Right lung (tissue), 5 donors: ENCODE data around the gene KIF1B. TPM values are rescaled to one million over a fixed set of nuclear protein-coding genes. Genes with fewer than 3 reads are reported as not detected.
A peak's percentile ranks its signal among the peaks of the same experiment; 100 is the strongest.
"Not testable (repeated sequence)": the region's sequence is repeated elsewhere in the genome, so short reads cannot be mapped to it uniquely, and the experiment has no call there.

ENCODE experiments used
- DNase-seq, 2 donors: peaks; one replicate each; pipeline ENCODE4 v3.0.0-alpha.2; 2013
- polyA plus RNA-seq, 5 donors: library from polyadenylated mRNA; unstranded; fragments of 120-200 nt; gene quantifications; one replicate each; pipeline versions ENCODE4 v1.2.1 to v1.2.3, GENCODE V29; 2013; ENCODE audit warnings: inconsistent platforms in 1 of 5, low replicate concordance in 1 of 5; ENCODE audit not compliant: insufficient read length in 5 of 5, insufficient read depth in 1 of 5

The KIF1B gene
- polyA plus RNA-seq, 5 donors, result 27.9 to 37.9 (median 35.2) TPM

DNA sequence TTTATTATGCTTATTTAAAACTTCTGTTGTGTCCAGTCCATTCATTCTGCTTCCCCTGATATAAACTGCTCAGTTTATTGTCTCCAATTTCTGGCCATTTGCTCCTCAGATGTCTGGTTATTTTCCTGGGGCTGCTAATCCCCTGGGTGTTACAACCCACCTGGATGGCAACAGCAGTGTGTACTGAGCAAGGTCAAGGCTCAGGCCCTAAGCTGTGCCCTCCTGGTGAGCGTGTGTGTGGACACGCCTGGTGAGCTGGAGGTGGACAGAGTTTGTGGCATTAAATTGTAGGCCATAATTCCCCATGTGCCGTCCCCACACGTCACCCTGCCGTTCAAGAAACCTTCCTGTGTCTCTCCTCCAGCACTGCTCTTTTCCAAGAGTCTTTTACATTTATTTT is 18.1 kb upstream of the KIF1B start:
- DNase-seq, result no peak

DNA sequence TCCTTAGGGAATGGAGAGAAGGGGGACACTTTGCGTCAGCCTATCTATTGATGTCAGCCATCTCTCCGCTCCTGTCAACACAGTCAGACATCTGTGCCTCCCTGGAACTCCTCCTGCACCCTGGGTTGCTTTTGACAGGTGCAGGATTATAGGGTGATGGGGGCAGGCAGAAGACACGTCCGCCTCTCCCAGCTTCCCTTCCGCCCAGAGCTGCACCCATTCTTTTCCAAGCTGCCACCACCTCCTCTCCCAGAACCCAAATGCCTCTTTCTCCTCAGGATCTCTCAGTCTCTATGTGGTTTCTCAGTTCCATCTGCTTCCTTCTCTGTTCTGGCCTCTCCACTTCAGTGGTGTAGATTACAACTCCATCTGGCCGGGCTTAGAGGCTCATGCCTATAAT is 17.1 kb upstream of the KIF1B start:
- DNase-seq, result no peak

DNA sequence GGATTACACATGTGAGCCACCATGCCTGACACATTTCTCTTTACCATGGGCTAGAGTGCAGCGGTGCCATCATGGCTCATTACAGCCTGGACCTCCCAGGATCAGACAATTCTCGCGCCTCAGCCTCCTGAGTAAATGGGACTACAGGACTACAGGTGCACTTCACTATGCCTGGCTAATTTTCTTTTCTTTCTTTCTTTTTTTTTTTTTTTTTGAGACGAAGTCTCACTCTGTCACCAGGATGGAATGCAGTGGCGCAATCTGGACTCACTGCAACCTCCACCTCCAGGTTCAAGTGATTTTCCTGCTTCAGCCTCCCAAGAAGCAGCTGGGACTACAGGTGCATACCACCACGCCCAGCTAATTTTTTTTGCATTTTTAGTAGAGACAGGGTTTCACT is 14.8 kb upstream of the KIF1B start:
- no peak for DNase-seq

DNA sequence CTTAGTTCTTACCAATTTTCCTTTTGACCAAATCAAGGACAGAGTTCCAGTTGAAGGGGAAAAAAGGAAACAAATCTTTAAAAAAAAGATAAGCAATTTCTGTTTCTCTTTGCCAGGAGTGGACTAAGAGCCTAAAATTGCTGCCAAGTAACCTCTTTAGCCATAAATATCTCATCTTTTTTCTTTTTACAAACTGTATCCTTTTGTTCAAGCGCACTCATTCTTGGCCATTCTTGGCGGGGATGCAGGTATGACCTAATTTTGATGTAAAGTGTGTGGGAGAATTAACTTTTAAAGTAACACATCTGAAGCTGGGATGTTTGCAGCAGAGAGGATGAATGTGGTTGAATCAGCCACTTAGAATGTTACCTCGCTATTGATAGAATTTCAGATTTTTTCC is 13.4 kb upstream of the KIF1B start:
- no peak for DNase-seq

DNA sequence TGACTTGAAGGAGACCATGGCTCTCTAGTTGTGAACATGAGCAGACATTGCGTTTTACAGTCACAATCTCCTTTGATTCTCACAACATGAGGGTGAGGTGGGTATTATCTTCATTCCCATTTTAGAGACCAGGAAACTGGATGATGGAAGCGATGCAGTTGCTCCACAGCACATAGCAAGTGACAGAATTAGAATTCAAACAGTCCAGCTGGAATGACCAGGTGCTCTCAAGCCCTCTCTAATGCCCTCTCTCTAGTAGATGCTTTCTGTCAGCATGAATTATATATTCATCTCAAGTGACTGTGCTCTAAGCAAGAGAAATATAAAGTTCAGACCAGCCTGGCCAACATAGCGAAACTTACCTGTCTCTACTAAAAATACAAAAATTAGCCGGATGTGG is 9.8 kb upstream of the KIF1B start:
- DNase-seq, result no peak

DNA sequence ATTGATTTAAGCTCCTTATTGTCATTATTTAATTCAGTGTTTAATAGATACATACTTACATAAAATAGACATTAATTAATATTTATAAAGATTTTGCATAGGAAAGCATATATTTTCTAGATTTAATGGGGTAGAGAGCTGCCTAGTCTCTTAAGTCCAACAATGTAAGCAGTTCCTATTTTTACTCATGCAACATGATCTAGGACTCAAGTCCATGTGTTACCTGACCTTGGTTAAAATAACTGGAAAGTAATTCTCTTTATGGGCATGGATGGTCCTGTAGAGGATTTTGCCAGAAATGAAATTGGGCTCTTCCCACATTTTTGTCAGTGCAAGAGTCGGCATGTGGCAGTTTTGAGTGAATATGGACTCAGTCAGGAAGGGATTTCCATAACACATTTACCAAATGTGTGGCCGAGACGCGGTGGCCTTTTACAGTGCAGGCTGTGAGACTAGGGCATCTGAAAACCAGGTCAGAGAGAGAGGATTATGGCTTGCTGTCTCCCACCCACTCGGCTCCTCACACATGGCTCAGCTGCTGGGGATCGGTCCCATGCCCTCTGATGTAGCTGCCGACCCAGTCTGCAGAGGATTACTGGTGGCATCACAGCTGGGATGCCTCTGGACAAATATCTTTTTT is 6.2 kb upstream of the KIF1B start:
- DNase-seq, result no peak

DNA sequence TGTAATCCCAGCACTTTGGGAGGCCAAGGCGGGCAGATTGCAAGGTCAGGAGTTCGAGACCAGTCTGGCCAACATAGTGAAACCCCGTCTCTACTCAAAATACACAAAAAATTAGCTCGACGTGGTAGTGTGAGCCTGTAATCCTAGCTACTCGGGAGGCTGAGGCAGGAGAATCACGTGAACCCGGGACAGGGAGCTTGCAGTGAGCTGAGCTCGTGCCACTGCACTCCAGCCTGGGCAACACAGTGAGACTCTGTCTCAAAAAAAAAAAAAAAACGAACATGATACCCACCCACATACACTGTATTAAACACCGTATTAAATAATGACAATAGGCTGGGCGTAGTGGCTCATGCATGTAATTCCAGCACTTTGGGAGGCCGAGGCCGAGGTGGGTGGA is 5.2 kb upstream of the KIF1B start:
- DNase-seq, result not testable (repeated sequence)

DNA sequence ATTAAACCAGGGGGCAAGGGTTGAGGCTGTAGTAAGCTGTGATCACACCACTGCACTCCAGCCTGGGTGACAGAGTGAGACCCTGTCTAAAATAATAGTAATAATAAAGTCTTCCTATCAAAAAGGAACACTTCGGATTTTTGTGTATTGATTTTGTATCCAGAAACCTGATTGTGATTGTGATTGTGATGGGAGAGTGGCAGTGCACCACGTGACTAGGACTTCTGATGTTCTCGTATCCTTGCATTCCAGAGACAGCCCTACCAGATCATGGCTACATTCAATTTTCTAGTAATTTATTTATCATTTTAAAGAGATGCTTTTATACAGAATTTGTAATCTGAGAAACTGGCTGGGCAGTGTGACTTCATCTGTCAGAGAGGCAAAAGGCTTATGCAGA is 2.6 kb upstream of the KIF1B start:
- DNase-seq, result no peak

DNA sequence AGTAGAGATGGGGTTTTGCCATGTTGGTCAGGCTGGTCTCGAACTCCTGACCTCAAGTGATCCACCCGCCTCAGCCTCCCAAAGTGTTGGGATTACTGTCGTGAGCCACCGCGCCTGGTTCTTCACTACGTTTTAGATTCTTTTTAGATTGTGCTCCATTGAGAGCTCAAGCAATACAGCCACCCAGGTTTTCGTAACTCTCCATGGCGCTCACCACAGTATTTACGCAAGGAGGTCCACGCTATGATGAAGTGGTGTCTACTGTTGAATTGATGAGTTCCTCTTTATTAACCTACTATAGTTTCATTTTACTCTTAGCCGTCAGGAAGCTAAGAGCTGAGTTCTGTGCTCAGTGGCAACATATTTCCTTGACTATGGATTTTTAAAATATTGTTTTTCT is 1.8 kb upstream of the KIF1B start:
- DNase-seq, result no peak

DNA sequence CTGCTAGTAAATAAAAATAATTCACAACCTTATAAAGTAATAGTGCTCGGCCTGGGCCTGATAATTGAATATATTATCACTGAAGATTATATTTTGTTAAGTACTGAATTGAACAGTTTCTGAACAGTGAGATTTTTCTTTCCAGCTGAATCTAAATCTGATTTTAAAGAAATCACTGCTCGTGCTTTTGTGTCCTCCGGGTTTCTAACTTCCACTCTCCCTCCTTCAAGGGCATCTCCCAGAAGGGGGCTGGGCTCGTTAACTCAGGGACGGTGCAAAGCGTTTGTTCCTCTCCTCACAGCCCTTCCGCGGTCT is 823 bp upstream of the KIF1B start:
- DNase-seq, result no peak

DNA sequence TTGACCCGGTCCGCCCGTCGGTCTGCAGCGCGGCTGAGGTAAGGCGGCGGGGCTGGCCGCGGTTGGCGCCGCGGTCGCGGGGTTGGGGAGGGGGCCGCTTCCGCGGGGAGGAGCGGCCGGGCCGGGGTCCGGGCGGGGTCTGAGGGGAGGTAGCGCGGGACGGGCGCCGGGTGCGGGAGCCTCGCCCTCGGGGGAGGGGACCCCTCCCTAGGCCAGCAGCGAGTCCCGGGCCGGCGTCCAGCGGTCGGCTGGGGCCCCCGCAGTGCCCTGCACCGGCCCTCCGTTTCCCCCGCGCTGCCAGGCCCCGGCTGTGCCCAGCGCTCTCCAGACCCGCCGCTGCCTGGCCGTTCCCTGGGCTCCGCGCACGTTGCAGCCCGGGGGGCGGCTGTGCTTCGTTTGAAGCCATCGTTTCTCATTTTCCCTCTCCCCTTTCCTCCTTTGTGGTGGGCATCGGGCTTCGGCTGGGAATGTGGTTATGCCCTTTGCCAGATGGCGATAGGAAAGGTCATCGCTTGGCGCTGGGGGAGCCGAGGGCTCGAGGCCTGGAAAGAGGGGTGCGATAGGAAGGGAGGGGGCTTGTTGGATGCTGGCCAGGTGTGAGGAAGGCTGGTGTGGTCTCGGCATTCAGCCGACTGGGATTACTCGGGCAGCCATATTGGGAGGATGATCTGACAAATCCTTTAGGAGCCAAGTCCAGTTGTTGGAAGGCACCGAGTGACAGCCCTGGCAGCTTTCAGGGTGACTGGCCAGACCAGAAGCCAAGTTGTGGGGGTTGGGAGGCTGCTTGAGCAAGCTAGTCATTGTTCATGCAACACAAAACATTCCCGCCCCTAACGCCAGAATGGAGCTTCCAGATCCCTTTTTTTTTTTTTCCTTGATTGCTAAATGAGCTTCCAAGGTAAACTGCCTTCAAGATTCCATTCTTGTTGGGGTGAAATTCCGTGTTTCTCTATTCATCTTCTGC is 753 bp downstream of the KIF1B start:
- peak; percentile 83 to 90 for DNase-seq

DNA sequence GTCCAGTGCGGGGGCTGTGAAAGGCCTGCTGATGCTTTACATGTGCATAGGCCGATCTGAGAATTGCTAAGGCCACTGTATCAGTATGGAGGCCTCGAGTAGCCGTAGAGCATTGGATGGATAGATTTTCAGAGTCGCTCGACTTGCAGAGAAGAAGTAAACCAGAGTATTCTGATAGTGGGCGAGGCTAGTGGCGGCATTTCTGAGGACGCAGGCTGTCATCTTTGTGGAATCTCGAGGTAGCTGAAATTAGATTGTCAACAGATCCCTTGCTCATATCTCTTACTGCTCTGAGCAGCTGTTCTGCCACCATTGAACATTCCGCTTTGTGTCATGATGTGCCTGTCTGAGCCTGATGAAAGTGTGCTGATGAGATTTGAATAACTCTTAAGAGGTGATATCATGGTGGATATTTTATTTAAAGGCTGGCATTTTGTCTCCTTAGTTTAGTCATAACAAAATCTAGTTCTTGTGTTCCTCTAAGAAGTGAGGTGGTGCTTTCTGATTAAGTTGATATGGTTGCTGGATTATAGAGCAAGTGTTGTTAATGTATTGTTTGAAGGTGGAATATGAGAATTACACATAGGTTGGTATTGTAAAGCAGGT is 1.5 kb downstream of the KIF1B start:
- DNase-seq, result peak in 1 of 2 donors; percentile 18

DNA sequence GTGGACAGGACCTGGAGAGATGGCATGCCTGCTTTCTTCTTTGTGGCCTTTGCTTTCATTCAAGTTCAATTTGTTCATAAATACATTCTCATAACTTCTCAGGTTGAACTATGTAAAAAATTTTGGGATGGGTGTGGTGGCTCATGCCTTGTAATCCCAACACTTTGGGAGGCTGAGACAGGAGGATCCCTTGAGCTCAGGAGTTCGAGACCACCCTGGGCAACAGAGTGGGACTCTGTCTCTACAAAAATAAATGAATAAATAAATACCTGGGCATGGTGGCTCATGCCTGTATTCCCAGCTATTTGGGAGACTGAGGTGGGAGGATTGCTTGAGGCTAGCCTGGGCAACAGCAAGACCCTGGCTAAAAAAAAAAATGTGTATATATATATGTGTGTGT is 2.1 kb downstream of the KIF1B start:
- no peak for DNase-seq

DNA sequence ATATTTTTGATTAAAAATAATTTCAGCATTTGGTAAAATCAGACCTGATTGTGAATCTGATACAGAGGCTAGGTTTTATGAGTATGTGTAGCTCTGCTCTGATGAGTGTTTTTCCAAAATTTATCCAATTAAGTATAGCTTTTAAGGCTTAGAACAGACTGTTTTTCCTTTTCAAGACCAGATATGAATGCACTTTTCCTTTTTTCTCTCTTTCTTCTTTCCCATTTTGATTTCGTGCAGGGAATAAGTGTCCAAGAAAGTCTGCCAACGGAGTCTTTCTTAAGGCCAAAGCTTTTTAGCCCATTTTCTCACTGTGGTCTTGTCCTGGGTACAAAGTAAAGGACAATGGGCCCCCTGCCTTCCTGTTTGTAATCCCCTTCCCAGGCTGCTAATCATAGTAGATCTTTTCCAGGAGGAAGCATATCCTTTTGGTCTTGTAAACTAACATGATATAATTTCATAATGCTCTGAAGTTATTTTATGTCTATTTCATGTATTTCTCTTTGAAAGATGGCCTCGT is 2.9 kb downstream of the KIF1B start:
- DNase-seq, result no peak

DNA sequence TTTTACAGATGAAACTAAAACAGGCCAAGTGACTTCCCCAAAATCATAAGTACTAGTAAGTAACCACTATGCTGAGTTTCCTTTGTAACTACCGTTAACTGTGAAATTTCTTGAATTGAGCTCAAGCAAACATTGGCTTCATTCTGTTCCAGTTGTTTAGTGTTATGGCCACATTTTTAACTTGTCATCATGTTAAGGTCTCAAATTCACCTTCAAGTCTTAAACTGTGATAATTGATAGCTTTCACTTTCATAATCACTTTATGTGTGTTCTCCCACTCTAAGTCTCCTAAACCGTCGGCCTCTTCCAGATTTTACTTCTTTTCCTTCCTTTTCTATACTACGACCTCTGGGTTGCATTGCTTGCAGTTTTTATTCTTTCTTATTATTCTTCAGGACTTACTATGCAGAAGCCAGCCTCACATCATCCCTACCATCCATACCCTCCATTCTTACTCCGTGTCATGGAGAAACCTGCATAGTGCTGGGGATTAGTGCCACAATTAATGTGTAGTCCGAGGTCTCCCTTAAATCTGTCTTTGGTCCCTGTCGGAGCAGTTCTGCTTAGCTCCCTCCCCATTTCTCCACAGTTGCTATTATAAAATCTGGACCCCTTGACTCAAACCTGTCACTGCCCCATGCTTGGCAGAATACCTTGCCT is 5.8 kb downstream of the KIF1B start:
- no peak for DNase-seq

DNA sequence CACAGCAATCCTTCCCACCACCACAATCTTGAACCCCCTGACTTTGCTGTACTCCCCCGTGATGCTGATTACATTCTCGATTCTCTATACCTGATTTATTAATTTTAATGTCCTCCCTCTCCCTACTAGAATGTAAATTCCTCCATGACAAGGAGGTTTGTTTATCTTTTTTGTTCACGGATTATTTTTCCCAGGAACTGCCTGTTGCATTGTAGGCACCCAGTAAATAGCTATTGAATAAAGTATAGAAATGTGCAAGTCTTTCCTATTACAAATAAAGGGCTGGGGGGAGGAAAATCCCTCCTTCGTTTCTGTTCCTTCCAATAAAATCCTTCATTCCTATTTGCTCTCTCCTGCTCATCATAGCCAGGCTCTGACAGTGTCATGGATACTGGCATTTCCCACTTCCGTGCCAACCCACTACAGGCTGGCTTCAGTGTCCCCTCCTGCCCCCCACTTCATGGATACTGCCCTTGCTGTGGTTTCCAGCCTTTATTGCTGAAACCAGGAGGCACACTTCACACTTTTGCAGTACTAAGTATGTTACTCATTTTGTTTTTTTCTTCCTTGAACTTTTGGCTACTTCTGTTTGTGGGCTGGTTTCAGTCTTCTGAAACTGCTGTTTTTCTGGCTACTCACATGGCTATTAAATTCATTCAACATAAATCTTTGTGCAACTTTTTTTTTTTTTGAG is 7.5 kb downstream of the KIF1B start:
- no peak for DNase-seq

DNA sequence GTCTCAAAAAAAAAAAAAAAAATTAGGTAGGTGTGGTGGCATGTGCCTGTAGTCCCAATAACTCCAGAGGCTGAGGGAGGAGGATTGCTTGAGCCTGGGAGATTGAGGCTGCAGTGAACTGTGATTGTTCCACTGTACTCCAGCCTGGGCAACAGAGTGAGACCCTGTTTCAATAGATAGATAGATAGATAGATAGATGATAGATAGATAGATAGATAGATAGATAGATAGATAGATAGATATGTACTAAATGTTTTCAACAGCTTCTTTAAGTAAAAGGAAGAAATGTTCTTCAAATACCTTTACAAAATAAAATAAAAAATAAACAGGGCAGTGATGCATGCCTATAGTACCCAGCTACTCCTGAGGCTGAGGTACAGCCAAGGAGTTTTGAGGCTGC is 9.8 kb downstream of the KIF1B start:
- DNase-seq, result no peak

DNA sequence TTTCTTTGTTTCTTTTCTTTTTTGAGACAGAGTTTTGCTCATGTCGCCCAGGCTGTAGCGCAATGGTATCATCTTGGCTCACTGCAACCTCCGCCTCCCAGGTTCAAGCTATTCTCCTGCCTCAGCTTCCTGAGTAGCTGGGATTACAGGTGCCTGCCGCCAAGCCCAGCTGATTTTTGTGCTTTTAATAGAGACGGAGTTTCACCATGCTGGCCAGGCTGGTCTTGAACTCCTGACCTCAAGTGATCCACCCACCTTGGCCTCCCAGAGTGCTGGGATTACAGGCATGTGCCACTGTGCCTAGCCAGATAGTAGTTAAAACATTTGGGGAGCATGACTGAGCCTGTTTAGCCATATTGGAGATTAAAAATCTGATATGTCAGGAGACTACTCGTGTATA is 10.3 kb downstream of the KIF1B start:
- not testable (repeated sequence) for DNase-seq

DNA sequence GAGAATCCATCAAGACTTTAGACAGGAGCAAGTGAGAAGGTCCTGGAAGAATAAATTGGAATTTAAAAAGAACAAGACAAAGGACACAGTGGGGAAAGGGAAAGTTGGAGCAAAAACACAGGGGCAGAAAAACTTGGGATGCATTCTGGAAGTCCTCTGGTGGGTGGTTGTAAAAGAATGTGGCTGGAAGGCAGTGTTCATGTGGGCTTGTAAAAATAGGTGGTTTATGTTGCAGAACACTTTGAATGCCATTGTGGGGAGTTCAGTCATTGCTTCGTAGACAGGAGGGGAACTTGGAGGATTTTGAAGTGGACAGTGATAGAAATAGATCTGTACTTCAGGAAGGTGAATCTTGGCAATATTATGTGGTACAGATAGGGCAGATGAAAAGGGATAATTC is 15.2 kb downstream of the KIF1B start:
- DNase-seq, result no peak

DNA sequence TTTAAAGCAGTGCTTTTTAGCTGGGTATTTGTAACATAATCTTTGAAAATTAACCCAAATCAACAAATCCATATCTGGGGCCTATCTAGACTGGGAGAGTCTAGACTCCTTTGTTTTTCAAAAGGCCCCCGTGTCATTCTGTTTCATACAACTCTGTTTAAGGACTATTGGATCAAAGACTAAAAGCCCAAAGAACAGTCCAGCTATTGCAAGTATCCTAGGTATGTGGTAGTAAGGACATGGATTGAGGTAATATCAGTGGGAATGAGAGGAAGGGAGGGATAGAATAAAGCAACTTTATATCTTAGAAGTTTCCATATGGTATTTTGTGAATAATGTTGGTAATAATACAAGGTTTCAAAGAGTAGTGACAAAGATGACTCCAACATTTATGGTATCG is 18.2 kb downstream of the KIF1B start:
- no peak for DNase-seq

DNA sequence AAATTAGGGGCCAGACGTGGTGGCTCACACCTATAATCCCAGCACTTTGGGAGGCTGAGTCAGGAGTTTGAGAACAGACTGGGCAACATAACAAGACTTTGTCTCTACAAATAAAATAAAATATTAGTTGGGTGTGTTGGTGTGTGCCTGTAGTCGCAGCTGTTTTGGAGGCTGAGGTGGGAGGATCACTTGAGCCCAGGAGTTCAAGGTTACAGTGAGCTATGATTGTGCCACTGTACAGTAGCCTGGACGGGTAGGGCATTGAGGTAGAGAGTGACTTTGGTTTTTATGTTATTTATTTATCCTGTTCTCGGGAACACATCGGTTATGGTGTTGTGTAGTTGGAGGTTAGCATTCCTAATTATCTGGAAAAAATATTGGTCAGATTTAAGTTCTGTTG is 19.5 kb downstream of the KIF1B start:
- DNase-seq, result no peak

DNA sequence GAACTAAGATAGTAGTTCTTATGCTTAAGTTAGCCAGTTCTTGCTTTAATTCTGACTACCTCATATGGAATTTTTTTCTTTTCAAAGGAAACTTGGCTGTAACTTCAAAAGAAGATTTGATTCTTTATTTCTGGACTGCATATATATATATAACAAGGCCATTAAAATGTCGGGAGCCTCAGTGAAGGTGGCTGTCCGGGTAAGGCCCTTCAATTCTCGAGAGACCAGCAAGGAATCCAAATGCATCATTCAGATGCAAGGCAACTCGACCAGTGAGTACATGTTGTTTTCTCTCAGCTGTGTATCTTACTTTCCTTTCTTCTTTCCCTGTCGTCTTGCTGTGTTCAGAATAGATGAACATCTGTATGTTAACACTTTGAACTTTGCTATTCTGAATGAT is 21.8 kb downstream of the KIF1B start:
- no peak for DNase-seq
